DMS153 treated with DMSO at 0.1 percent for 48 hours (cell line): Measurements from ENCODE around the gene CHN2.

Experiments used
- DNase-seq: peaks from one replicate; lab custom pipeline; 2025; ENCODE audit not compliant: unreplicated experiment; lab: John Stamatoyannopoulos, UW

Gene CHN2

DNA sequence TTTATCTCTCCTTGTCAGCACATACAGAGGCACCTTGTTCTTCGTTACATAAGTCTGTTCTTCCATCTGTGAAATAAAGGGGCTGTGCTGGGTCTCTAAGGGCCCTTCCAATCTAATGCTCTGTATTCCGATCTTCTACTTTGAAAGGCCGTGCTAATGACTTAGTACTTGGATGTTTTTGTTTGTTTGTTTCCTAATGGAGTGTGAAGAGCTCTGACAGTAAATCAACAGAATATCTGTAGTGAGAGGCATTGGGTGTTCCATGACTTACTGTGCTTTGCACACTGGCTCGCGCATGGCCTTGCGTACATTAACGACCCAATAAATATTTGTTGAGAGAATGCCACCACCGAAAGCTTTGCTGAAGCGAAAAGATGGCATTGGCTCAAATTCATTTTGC is 162.1 kb downstream of the CHN2 start:
- DNase-seq, result no peak

DNA sequence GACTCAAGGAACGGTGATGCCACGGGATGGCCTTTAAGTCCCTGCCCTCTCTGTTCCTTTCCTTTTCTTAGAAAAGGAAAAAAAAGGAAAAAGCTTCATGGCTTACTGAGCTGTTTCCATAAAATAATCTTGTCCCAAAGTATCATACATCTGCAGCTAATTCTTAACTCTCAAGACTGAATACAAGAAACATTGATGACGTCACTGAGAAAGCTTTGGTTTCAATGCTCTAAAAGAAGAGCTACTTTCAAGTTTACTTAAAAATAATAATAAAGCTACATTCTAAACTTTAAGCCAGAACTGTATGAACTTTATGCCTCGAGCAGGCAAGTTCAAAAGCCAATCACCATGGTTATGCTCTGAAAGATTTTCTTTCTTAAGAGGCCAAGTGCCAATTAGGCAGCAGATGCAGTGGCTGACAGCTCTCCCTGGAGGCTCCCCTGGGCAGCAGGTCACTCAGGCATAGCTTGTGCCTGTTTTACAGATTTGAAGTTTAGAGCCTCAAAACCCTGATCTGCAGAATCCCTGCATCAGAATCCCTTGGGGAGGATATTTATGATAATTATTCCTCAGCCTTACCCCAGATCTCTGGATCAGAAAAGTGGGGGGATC is 165.0 kb downstream of the CHN2 start:
- DNase-seq, result no peak

DNA sequence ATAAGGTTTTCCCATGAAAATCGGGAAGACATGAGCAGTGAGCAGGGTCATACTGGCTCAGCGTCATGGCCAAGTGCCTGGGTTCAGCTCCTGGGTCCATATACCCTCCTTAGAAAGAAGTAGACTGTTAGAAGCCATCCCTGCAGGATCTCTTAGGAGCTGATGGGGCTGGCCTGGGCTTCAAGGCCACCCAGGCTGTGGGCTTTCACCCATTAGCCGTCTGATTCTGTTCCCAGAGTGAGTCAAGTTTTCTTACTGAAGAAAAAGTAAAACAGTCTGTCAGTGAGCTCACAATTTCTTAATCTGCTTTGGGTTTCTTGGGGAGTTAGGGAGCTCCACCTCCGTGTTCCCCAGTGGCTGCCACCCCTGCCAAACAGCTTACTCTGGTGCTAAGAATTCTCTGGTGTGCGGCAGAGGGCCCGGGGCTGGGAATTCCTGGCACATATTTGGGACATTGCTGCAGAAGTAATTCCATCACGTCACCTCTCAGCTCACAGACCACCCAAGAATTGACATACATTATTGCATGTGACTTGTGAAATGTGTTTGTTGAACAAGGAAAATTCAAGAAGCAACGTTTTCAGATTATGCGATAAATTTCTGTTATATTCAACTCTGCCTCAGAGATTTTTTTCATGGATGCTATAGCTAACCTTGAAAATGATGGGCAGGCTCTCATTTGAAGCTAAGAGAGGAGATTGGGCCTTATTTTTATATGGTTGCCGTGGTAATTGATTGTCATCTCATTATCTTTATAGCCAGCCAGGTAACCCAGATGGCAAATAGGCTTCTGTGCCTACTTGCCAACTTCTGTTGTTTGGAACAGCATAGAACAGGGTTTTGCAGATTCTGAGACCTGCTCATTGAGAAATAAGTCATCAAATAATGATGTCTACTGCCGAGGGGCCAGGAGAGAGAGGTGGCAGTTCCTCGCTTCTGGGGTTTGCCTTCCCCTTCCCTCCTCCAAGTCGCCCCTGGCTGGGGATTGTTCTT is 166.4 kb downstream of the CHN2 start:
- DNase-seq, result no peak

GRCh38 chr7:29362380-29362779 is 167.8 kb downstream of the CHN2 start:
- no peak for DNase-seq

- no peak for DNase-seq
Observed at GRCh38 chr7:29363636-29364425, 169.3 kb downstream of the CHN2 start.

DNA sequence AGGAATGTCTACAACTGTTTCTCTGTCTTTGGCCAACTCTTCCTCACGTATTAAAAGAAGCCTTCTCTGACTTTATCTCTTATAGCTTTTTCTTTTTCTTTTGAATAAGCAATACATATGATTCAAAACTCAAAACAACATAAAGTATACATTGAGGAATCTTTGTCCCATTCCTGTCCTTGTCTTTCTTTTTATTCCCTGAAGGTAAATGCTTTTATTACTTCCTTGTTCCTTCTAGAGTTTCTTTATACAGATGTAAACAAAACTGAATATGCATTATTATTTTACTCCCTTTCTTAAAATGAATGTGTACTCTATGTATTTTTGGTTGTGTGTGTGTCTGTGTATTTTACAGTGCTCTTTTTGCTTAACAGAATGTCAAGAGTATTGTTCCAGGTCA is 170.1 kb downstream of the CHN2 start:
- no peak for DNase-seq

GRCh38 chr7:29365423-29365822 is 170.8 kb downstream of the CHN2 start:
- no peak for DNase-seq

DNA sequence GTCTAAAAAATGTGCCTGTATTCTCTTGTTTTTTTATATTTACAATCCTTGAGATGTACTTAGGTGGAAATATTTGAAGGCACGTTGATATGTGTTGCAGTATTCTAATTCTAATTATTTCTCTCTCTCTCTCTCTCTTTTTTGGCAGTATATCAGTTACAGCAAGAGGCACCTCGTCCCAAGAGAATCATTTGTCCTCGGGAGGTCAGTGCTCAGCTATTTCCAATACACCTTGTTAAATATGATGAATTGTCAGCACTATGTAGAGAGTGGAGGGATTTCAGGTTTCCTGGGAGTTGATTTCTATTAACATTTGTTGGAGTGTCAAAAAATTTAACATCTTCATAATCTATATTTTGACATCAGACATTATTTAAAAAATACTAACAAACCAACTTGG is 173.2 kb downstream of the CHN2 start:
- DNase-seq, result no peak

GRCh38 chr7:29369909-29370488 is 175.4 kb downstream of the CHN2 start:
- no peak for DNase-seq

DNA sequence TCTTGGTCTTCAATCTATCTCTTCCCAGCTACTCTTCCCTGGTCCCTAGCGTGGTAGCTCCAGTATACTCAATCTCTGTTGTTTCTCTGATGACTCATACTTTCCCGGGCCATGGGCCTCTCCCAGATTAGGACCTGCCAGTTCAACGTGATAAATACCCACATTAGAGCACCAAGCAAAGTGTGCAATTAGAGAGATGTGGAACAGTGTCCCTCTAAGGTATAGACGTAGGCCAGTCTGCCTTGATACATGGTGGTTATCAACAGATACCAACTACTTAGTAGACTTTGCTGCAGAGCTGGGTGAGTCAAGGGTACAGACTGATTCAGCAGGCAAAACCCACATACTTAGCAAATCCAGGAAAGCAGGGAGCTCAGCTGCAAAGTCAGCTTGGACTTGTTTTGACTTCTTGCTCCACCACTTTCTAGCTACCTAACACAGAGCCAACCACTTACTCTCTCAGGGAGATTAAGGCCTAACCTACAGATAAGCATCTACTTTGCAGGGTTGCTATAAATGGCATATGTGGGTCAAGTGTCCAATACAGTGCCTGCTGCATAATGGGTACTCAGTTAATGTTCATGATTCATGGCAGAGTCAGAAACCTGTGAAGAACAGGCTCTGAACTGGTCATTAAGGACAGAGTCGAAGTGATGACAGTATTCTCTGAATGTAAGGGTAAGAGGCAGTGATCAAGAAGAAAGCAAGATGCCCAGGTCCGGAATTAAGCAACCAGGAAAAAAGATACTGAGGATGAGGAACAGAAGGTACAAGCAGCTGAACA is 176.1 kb downstream of the CHN2 start:
- no peak for DNase-seq

GRCh38 chr7:29371472-29371871 is 176.9 kb downstream of the CHN2 start:
- DNase-seq, result no peak

DNA sequence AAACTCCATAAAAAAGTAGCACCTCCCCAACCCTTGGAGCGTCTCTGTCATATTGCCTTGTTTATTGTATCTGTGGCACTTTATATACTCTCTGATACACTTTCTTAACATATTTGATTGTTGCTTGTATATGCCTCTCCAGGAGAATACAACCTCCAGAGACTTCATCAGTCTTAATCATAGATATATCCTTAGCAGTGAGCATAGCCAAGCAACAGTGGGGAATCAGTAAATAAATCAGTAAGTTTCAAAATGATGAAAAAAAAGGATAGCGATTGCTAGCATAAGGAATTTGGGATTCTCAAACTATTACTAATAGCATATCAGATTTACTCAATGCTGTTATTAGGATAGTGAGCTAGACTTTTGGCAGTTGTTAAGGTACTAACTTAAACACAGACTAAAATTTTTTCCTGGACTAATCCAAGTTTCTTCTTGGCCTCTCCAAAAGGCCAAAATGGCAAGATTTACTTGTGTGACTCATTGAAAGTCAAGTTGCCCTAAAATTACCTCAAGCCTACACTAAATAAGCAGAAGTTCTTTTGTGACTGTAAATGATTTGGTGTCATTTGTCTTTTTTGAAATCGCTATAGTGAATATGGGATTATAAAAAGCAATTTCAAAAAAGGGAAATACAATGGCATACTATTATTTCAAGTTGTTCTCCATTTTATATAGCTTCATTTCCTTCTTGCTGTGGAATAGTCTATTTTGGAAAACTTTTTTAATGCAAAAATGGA is 177.9 kb downstream of the CHN2 start:
- no peak for DNase-seq

DNA sequence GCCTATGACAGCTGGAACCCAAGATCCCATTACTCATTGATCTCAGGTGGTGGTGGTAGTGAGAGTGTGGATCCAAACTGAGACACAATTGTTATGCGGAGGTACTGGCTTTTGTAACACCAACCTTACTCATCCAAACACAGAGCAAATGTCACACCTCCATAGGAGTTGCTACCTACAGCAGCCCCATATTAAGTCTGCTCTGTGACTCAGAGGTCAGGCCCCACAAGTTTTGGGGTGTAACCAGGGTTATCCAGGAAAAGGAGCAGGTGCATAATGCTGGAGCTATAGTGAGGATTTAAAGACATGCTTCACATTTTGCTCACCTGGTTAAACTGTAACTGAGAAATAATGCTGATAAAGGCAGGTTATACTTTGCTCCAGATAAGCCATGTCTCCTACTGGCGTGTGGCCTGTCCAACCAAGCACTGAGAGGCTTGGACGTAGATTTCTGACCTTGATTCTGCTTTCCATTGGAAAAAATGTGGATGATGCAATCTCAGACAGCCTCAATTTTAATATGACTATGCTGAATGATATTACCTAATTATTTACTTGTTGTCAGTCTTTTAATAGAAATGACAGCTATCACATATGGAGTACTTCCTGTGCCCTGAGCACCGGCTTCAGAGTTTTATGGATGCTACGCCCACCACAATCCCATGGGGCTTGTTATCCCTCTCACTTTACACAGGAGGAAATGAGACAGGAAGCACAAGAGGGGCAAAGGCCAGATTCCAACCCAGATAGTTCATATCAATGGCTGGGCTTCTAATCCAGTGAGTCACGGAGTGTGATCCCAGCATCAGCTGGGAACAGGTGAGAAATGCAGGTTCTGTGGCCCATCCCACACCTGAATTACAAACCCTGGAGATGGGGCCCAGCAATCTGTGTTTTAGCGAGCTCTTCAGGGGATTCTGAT is 181.3 kb downstream of the CHN2 start:
- peak; percentile 96 for DNase-seq

DNA sequence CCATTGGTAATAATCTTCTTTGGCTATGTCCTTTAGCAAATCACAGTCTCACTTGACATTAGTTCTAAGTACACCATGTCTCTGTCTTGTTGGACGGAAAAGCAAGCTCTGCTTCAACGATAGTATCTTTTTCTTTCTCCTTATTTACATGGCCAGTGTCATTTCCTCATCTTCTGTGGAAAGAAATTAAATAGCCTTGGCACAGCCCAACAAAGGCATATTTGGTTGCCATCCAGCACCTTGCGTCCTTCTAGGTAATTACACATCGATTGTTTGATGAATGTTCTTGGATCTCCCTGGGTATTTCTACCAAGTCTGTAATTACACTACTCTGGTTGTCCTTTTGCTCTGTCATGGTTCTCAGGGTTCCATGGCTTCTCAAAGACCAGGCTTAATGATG is 183.1 kb downstream of the CHN2 start:
- no peak for DNase-seq

- no peak for DNase-seq
Observed at GRCh38 chr7:29379551-29379950, 185.0 kb downstream of the CHN2 start.

DNA sequence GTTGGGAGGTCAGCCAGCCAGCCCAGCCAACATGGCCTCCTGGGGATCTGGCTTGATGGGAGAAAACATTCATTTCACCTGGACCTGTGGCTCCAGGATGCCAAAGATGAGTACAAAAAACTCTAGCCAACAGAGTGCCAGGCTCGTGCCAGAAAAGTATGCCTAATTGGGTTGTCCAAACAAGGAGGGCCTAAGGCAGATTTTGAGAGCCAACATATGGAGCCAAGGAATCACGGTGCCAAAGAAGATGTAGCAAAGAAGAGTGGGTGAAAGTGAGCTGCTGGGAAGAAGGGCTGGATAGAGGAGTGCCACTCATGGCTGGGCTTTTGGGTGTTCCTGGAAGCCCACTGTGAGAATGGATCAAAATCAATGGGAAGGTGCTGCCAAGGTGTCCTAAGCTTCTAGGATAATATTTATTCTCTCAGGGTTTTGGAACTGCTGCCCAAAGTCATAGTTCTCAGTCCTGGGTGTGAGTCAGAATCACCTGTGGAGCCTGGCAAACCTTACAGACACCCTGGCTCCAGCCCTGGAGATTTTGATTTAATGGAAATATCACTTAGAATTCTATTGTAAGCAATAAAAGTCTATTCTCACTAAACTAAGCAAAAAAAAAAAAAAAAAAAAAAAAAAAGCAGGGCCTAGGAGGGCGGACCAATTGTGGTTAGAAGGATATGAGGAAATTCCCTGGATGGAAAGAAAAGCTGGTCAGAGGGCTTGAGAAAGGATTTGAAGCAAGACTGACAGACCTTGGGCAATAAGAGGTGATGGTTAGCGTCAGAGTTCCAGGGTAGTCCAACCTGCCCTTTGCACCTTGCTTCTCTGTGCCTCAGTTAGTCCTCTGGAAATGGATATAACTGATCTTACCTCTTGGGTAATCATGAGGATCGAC is 186.9 kb downstream of the CHN2 start:
- DNase-seq, result no peak

- no peak for DNase-seq
Observed at GRCh38 chr7:29384277-29384676, 189.7 kb downstream of the CHN2 start.
